Activated T-helper 1 cell treated with anti-CD3 and anti-CD28 coated beads, Interleukin-2, amount 50 U/mL, for 16 hours (primary cell): Measurements from ENCODE around the gene GAL3ST3.
A peak's percentile ranks its signal among the peaks of the same experiment; 100 is the strongest.

Experiments
- DNase-seq, 2 donors: peaks; one replicate each; pipeline ENCODE4 v3.0.0-alpha.2; 2020; ENCODE audit warnings: low read depth in 1 of 2, low spot score in 1 of 2

GAL3ST3 gene

DNA sequence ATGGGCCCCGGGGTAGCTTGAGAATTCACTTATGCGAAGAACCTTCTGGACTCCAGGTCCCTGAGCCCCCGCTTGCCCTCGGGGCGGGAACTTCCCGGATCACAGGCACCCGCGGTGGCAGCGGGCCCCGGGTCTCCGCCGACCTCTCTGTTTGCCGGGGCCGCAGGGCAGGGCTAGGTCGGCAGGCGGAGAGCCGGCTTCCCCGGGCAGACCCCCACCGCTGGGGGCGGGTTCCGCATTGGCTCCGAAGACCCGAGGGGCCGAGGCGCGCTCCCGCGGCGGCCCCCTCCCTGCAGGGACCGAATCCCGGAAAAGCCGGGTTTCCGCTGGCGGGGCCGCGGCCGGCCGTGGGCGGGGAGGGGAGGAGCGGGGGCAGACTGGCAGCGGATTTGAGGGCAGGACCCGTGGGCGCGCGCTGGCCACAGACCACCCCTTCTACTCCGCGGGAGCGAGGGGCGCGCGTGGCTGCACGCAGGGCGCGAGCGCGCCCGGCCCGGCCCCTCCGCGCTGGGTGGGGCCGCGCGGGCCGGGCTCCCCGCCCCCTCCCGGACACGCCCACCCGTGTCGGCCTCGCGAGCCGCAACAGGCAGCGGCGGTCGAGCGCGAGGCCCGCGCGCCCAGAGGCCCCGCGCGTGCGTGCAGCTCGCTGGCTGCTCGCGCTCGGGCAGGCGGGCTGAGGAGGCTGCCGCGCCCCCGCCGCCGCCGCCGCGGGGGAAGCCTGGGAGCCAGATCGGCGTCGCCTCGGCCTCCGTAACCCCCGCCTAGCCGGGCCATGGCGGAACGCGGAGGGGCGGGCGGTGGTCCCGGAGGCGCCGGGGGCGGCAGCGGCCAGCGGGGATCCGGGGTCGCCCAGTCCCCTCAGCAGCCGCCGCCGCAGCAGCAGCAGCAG, 21.0 kb upstream of the GAL3ST3 start, which contains the start of gene PACS1:
Gene PACS1 (plus strand): TSS at position 558 of the 889 bp plus-strand sequence. CDS start 215 bp downstream, at position 773.
- peak; percentile 52 to 77 for DNase-seq

DNA sequence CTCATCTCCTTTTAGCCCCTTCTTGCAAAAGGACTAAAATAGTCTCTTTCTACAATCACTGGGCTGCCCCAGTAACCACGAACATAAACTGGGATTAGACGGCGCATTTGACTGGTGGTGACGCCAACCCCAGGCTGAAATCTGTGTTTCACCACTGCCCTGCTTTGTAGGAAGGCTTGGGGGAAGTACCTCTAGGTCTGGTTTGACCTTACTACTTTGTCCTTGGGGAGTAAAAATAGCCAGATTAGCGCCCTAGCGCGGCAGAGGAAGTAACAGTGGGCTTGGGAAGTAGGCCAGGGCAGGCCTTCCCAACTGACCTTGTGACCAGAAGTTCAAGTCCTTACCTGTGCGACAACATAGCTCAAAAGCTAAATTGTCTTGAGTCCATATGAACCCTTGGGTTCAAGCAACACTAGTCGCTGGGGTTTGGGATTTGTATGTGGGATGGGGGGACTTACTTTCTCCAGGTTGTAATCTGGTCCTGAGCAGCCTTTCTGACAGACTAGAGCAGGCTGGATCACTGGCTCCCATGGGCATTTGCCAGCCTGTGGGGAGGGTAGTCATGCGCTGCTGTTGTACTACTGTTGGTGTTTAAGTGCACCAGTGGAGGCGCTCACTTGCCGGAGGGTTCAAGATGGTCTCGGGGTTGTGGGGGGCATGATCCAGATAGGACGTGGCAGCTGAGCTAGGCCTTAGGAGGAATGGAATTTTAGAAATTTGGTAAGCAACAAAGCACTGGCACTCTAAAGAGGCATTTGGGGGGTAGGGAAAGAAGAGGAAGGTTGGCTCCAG, 20.2 kb upstream of the GAL3ST3 start:
- no peak for DNase-seq

GRCh38 chr11:66068154-66068821, 19.3 kb upstream of the GAL3ST3 start:
- DNase-seq = peak; percentile 61 to 68

DNA sequence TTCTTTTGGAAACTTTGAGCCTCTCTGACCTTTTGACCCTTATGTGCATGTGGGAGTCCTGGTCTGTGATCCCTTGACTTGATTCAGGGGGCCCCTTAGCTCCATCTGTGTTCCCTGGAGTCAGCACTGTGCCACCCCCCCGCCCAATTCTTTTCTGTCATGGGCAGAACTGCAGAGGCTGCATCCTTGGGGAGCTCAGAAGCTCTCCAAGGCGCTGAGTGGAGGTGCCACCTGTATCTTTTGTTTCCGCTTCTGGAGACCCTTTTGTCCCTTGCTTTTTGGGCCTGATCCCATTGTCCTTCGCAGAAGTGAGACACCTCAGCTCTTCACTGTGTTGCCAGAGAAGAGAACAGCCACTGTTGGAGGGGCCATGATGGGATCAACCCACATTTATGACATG, 18.7 kb upstream of the GAL3ST3 start:
- no peak for DNase-seq

DNA sequence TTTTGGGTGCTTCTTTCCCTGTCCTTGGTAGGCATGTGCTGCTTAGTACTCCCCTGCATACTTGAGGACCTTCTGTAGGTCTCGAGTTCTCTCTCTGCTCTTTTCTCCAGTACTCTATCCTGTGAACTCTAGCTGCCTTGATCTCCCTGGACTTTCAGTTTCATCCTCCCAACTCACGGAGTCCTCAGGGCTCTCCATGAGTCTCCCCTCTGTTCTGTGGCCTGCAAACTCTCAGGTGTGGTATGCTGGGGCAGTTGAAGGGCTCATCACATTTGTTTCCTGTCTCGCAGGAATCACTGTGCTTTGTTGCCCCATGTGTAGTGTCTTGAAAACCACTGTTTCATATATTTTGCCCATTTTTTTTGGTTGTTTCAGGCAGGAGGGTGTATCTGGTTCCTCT, 17.8 kb upstream of the GAL3ST3 start:
- no peak for DNase-seq

- no peak for DNase-seq
Observed at GRCh38 chr11:66064571-66064970, 15.6 kb upstream of the GAL3ST3 start.

DNA sequence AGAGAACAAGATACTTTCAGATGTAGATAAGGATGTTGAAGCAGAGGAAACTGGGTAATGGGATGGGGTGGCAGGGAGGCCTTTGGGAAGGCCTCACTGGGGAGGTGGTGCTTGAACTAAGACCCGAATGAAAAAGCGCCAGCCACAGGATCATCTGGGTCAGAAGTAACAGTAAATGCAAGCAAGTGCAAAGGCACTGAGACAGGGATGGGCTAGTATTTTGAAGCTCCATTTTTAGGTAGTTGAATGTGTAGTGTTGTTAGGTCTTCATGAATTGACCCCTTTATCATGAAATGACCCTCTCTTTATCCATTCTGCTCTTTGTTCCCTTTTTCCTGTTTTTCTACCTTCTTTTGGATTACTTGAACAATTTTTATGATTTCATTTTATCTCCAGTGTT, 14.9 kb upstream of the GAL3ST3 start:
- DNase-seq = no peak

GRCh38 chr11:66062408-66062807, 13.4 kb upstream of the GAL3ST3 start:
- no peak for DNase-seq

GRCh38 chr11:66061268-66061667, 12.3 kb upstream of the GAL3ST3 start:
- DNase-seq = no peak

DNA sequence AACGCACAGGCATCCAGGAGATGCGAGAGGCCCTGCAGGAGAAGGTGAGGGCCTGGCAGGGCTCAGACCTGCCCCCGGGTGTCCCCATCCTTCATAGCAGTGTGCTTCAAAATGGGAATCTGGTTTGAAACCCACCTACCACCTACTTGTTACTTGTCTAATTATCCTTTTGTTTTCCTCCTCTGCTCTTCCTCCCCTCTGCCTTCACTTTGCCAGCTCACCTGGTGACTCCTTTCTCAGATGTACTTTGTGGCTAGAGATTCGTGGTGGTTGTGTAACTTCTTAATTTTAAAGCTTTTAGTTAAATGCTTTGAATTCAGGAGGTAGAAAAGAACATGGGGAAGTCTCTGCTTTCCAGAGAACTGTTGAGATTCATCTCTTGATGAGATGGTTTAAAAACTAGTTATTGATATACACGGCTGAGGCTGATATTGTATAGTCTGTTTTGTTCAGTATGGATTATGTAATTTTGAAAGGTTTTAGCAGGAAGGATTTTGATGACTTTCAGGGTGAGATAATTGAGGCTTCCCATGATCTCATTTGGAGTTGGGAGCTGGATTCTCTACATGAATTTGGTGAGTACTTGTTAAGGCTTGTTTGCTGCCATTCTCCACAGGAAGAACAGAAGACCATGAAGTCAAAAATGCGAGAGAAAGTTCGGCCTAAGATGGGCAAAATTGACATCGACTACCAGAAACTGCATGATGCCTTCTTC, 11.2 kb upstream of the GAL3ST3 start:
- no peak for DNase-seq

- no peak for DNase-seq
Observed at GRCh38 chr11:66056501-66056900, 7.5 kb upstream of the GAL3ST3 start.

GRCh38 chr11:66055021-66055420, 6.1 kb upstream of the GAL3ST3 start:
- no peak for DNase-seq

- DNase-seq = no peak
Observed at GRCh38 chr11:66052664-66052982, 3.7 kb upstream of the GAL3ST3 start.

DNA sequence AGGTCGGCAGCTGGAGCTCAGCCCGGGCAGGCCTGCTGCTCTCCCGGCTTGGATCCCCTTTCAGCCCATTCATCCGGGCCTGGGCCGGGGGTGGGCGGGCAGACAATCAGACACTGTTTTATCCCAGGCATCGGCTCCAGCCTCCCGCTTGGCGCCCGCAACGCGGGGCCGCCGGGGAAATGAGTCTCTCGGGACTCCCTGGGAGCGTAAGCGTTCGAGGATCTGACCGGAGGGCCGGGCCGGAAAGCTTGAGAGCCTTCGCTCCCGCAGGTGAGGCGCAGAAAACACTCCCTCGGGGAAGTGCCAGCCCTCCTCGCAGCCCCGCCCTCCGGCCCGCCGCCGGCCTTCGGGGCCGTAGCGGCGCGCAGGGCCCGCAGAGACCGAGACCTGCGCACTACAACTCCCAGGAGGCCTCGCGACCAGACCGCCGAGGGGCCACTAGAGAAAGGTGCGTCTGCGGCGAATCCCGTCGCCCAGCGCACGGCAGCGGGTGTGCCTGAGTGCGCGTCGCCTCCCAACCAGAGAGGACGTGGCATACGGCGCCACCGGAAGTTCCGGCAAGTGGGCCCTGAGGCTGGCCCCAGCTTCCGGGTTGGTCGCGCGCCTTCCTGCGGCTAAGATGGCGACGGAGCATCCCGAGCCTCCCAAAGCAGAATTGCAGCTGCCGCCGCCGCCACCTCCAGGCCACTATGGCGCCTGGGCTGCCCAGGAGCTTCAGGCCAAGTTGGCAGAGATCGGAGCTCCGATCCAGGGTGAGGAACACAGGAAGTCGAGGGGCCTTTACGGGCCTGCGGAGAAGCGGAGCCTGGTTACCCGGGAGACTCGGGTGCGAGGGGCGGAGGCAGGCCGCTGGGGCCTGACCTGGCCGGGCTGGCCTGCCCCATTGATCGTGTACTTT, 3.1 kb upstream of the GAL3ST3 start, which contains the start of gene SF3B2:
Gene SF3B2 (plus strand): TSS at position 599 of the 898 bp plus-strand sequence. CDS start 21 bp downstream, at position 620.
- peak; percentile 93 to 95 for DNase-seq

GRCh38 chr11:66051371-66051765, 2.4 kb upstream of the GAL3ST3 start:
- no peak for DNase-seq

DNA sequence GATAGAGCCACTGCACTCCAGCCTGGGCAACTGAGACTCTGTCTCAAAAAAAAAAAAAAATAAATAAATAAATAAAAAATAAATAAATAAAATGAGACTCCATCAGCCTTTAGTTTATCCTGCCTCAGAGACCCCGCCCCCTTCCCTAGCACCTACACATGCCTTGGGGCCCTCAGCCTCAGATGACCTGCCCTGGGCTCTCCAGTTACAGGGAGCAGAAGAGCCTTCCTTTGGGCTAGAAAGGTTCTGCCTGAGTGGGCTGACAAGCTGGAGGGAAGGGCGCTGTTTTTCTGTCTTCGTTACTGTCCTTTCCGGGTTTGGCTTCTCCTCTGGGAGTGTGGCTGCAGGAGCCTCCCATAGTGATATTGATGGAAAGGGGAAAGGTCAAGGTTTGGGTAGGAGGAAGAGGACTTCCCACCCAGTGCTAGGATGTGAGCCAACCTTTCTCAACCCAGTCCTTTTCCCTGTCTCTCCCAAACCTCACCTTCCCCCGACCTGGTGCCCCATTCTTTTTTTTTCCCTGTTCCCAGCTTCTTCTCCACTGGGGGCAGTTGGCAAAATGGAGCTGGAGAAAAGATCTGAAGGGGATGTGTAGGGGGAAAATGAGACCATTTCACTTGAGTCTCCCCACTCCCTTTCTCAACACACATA, 1.7 kb upstream of the GAL3ST3 start:
- no peak for DNase-seq

GRCh38 chr11:66047541-66048365, 1.2 kb downstream of the GAL3ST3 start:
- DNase-seq = no peak

- no peak for DNase-seq
Observed at GRCh38 chr11:66046901-66047300, 2.1 kb downstream of the GAL3ST3 start.
